Testis (tissue), 3 donors: ENCODE data around the gene MYLK. TPM values are rescaled to one million over a fixed set of nuclear protein-coding genes. Genes with fewer than 3 reads are reported as not detected.

Source experiments
- DNase-seq: peaks from one replicate; pipeline ENCODE4 v3.0.0-alpha.2; 2019
- H3K27ac ChIP-seq, 2 donors: fragments of 200-600 bp; sonication (generic); one replicate each; pipeline ENCODE4 v1.5.1; 2019
- H3K27me3 ChIP-seq: fragments of 200-600 bp; sonication (generic); one replicate; pipeline ENCODE4 v1.5.1; 2019
- H3K36me3 ChIP-seq: fragments of 200-600 bp; sonication (generic); one replicate; pipeline ENCODE4 v1.5.1; 2017; ENCODE audit warnings: low read depth; ENCODE audit errors: missing control alignments
- H3K4me1 ChIP-seq: fragments of 200-600 bp; sonication (generic); one replicate; pipeline ENCODE4 v1.5.1; 2019
- H3K4me3 ChIP-seq, 2 donors: fragments of 200-600 bp; sonication (generic); one replicate each; pipeline ENCODE4 v1.5.1; 2017 to 2019
- H3K9me3 ChIP-seq: fragments of 200-600 bp; sonication (generic); one replicate; pipeline ENCODE4 v1.5.1; 2017
- CTCF ChIP-seq, 3 experiments: fragments of 450-650 bp in 2 of 3; fragments of 200-600 bp in 1 of 3; sonication (generic) in 1 of 3; IDR thresholded peaks; one replicate each; pipeline ENCODE4 v1.5.1; 2016 to 2019; ENCODE audit warnings: antibody characterized with exemption in 3 of 3, mild to moderate bottlenecking in 2 of 3, moderate library complexity in 1 of 3
- POLR2A ChIP-seq: fragments of 450-650 bp; IDR thresholded peaks from one replicate; pipeline ENCODE4 v1.6.1; 2017; ENCODE audit warnings: antibody characterized with exemption, mild to moderate bottlenecking, moderate library complexity
- WGBS, 2 donors: methylation state at CpG; one replicate each; pipeline ENCODE4 v1.1.5; 2018; 5-methylcytosine and 5-hydroxymethylcytosine counted together
- intact Hi-C: fragments of 100-400 bp; cut with DNase I; formaldehyde crosslinking; loops from one replicate; pipeline ENCODE4 v1.15.1; 2023; ENCODE audit warnings: low total_unique reads
- polyA plus RNA-seq: library from polyadenylated mRNA; stranded (reverse); fragments of 350-450 nt; fragmentation: Illumina TruSeq; extraction: RNeasy Lipid Tissue Mini Kit (QIAGEN cat#74804); gene quantifications from one replicate; pipeline ENCODE4 v1.2.3, GENCODE V29; 2014; ENCODE audit warnings: low read depth, low replicate concordance; ENCODE audit not compliant: insufficient read depth
- total RNA-seq, 2 donors: library from RNA; depleted of rRNA; stranded (reverse); fragments of >200 nt; gene quantifications; one replicate each; pipeline ENCODE4 v1.2.3, GENCODE V29; 2016

MYLK gene
- total and polyA plus RNA-seq, 3 donors from 2014 or later, result 130 to 168 (median 151) TPM

DNA sequence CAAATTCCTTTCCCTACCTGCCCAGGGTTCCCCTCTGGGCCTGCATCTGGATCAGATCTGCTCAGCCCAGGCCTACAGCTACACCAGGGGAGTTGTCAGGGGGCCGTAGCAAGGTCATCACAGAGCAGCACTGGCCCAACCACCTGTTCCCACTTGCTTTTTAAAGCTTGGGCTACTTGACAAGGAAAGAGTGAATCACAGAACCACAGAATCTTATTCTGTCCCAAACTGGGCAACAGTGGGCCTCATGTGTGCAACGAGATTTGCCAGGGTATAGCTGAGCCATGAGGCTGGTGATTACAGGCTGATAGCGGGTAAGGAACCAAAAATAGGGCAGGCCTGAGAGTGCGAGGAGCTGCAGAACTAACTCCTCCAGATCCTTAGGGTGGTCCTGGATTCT, 66.7 kb downstream of the MYLK start:
- no peaks in the 10 kb centered on the region for H3K9me3 ChIP-seq
- H3K27ac ChIP-seq, result peak overlapping the region in 1 of 2 donors; percentile 36
- no peak for DNase-seq
- 91 to 98% methylated on average over 4 of the region's 4 CpGs for WGBS, 2 donors
- H3K27me3 ChIP-seq, result no peaks in the 10 kb centered on the region
- intact Hi-C loops, result no loop called here
- no peak overlapping the region for H3K4me3 ChIP-seq
- no peaks in the 10 kb centered on the region for H3K36me3 ChIP-seq
- TF ChIP-seq POLR2A, result no peak
- TF ChIP-seq CTCF (IDR thresholded peaks at IDR 0.05), result no peak
- peaks cover 4% of the 10 kb centered on the region for H3K4me1 ChIP-seq

DNA sequence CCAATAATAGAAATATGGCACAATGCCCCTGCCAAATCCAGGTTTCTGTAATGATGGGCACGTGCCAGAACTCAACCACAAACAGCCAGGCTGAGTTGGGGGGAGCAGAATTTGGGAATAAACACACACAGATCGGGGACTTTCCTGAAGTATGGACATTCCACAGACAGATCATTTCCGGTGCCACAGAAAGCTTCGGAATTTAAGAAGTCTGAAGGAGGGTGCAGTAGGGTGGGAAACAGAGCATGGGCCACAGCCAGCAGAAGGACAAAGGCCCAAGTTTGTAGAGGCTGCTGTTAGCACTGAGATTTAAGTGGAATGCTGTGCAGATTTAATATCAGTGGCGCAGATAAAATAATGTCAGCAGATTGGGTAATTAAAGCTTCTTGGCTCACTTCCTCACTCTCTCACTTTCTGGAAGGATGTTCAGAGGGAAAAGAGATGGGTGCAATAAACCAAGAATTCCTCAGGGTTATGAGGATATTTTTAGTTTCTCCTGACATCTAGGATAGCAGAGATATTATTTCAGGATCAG, 67.4 kb downstream of the MYLK start:
- DNase-seq, result no peak
- WGBS, 2 donors, result 51 to 56% methylated on average over 4 to 5 of the region's 5 CpGs
- Histone ChIP-seq H3K27me3 (no peaks in the 10 kb centered on the region), H3K4me3 (no peak overlapping the region), H3K4me1 (peaks cover 4% of the 10 kb centered on the region), H3K36me3 (no peaks in the 10 kb centered on the region), H3K27ac (peak overlapping the region in 1 of 2 donors; percentile 36), H3K9me3 (no peaks in the 10 kb centered on the region)
- intact Hi-C loops, result no loop called here
- TF ChIP-seq POLR2A, result no peak
- no peak for TF ChIP-seq CTCF (IDR thresholded peaks at IDR 0.05)

- Histone ChIP-seq H3K27me3 (no peaks in the 10 kb centered on the region), H3K9me3 (no peaks in the 10 kb centered on the region), H3K36me3 (no peaks in the 10 kb centered on the region), H3K4me3 (no peak overlapping the region), H3K4me1 (peaks cover 4% of the 10 kb centered on the region), H3K27ac (no peak overlapping the region)
- 94 to 100% methylated on average over 1 of the region's 1 CpG for WGBS, 2 donors
- no peak for DNase-seq
- intact Hi-C loops, result no loop called here
- TF ChIP-seq CTCF (IDR thresholded peaks at IDR 0.05) (no peak), POLR2A (no peak)
Measured at GRCh38 chr3:123815981-123816380, 68.2 kb downstream of the MYLK start.

DNA sequence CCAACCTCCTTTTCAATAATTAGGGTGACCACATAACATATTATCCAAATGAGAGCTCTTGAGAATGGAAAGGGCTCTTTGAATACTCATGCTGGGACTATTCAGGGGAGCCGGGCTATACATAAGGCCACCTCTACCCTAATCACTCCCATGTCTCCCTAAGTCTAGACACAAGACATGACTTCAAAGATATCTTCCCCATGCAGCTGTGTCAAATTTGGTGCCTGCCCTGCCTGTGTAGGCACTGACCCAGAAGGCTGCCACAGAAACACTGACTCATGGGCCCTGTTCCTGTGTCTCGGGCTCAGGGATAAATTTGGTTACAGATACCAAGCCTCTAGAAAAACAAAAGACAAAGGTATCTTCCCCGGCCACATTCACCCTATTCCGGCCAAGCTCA, 70.3 kb downstream of the MYLK start:
- Histone ChIP-seq H3K4me1 (peaks cover 4% of the 10 kb centered on the region), H3K9me3 (no peaks in the 10 kb centered on the region), H3K4me3 (no peak overlapping the region), H3K27me3 (no peaks in the 10 kb centered on the region), H3K36me3 (no peaks in the 10 kb centered on the region), H3K27ac (no peak overlapping the region)
- no peak for DNase-seq
- TF ChIP-seq CTCF (IDR thresholded peaks at IDR 0.05) (no peak), POLR2A (no peak)
- intact Hi-C loops, result no loop called here
- WGBS, 2 donors, result 88 to 97% methylated on average over 3 to 4 of the region's 4 CpGs

- H3K9me3 ChIP-seq, result no peaks in the 10 kb centered on the region
- no peak overlapping the region for H3K27ac ChIP-seq
- no peaks in the 10 kb centered on the region for H3K27me3 ChIP-seq
- TF ChIP-seq CTCF (IDR thresholded peaks at IDR 0.05), result no peak
- TF ChIP-seq POLR2A, result no peak
- H3K4me1 ChIP-seq, result peaks cover 11% of the 10 kb centered on the region
- intact Hi-C loops, result no loop called here
- no peak overlapping the region for H3K4me3 ChIP-seq
- DNase-seq, result no peak
- 85 to 87% methylated on average over 4 of the region's 4 CpGs for WGBS, 2 donors
- no peaks in the 10 kb centered on the region for H3K36me3 ChIP-seq
Measured at GRCh38 chr3:123809597-123809996, 74.5 kb downstream of the MYLK start.
